Measurements from ENCODE around the gene COX20.
"Not testable (repeated sequence)": the region's sequence is repeated elsewhere in the genome, so short reads cannot be mapped to it uniquely, and the experiment has no call there.

Gene COX20

GRCh38 chr1:244835276-244836134, at the start of gene COX20:
COX20 (plus strand) TSS chr1:244835658; CDS start chr1:244835715, 57 bp downstream.
- no peak for DNase-seq

- DNase-seq: no peak
These were observed 46.8 kb upstream of the COX20 start for GRCh38 chr1:244788493-244789275.

- DNase-seq: no peak
These were observed 46.2 kb upstream of the COX20 start for GRCh38 chr1:244789276-244789580.

DNA sequence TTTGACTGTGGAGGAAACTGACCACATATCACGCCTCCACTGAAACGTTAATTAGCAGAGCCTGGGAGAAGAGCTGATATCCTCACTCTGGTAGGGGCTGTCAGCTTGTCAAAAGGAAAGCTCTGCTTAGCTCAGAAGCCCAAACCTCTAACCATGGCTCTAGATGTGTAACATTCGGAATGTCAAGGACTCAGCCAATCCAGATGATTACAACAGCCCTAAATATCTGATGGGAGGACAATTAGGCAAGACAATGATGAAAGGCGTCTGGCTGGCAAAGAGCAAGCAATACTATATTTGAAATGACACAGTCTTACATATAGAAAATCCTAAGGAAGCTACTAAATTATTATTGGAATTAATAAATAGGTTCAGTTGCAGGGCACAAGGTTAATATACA, 45.7 kb upstream of the COX20 start:
- no peak for DNase-seq

DNA sequence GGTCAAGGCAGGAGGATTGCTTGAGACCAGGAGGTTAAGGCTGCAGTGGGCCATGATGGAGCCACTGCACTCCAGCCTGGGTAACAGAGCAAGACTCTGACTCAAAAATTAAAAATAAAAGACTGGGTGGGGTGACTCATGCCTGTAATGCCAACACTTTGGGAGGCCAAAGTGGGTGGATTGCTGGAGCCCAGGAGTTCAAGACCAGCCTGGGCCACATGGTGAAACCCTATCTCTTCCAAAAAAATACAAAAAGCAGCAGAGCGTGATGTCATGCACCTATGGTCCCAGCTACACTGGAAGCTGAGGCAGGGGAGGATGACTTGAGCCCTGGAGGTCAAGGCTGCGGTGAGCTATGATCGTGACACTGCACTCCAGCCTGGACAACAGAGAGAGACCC, 44.4 kb upstream of the COX20 start:
- no peak for DNase-seq

DNA sequence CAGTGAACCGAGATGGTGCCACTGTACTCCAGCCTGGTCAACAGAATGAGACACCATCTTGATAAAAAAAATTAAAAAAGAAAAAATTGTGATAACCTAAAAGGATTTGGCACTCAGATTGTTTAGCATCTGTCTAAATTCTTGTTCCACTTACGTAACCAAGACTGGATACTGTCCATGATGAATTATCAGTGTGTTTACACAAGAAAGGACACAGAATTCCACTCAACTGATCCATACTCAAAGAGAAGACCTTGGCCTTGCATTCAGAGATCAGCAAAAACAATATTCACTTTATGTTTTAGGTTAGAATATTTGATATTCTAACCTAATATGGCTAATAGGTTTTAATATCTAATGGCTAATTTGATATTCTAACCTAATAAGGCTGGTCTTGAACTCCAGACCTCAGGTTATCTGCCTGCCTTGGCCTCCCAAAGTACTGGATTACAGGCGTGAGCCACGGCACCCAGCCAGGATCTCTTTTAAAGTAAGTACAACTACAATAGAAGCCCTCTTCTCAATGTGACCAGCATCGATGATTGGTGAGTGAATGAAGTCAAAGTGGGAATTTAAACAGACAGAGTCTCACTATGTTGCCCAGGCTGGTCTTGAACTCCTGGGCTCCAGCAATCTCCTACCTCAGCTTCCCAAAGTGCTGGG, 43.1 kb upstream of the COX20 start:
- no peak for DNase-seq

GRCh38 chr1:244794071-244794470, 41.4 kb upstream of the COX20 start:
- no peak for DNase-seq

- not testable (repeated sequence) for DNase-seq
These were observed 40.9 kb upstream of the COX20 start for GRCh38 chr1:244794516-244794915.

- DNase-seq: peak; percentile 28
These were observed 38.6 kb upstream of the COX20 start for GRCh38 chr1:244796719-244797406.

DNA sequence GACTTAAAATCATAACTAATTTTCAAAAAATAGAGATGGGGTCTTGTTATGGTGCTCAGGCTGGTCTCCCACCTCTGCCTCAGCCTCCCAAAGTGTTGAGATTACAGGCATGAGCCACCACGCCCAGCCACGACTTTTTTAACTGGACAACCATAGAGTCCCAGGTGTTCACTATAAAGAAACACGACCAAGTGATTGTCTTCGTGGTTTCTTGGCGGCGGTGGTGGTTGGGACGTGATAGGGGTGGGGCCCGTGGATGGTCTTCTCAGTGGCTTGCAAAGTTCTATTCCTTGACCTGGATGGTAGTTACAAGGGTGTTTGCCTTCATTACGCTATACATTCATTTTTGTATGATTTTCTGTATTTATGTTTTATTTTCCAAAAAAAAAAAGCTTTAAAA, 34.6 kb upstream of the COX20 start:
- no peak for DNase-seq

GRCh38 chr1:244801246-244801645, 34.2 kb upstream of the COX20 start:
- peak; percentile 2 for DNase-seq

DNA sequence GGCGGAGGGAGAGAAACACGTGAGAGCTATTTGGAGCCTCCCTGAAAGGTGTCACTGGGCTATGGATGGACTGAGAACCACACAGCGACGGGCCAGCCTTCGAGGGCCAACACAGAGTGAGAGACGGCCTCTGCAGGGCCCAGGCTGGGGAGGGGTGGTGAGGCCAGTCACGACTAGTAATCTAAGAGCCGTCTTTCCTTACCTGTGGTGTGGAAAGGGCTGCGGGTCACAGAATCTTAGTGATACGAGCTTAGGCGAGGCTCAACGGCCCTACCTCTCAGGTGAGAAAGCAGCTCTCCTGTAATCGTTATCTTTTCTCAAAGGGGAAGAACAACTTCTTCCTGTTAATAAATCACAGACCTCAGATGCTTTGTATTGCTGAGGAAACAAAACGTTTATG, 33.4 kb upstream of the COX20 start:
- no peak for DNase-seq

GRCh38 chr1:244802556-244803239, 32.8 kb upstream of the COX20 start:
- DNase-seq: no peak

- DNase-seq: no peak
These were observed 30.6 kb upstream of the COX20 start for GRCh38 chr1:244804841-244805240.

GRCh38 chr1:244807138-244807537, 28.3 kb upstream of the COX20 start:
- no peak for DNase-seq

GRCh38 chr1:244810221-244810620, 25.2 kb upstream of the COX20 start:
- DNase-seq: no peak

GRCh38 chr1:244813327-244813726, 22.1 kb upstream of the COX20 start:
- no peak for DNase-seq

GRCh38 chr1:244815600-244816099, 19.8 kb upstream of the COX20 start:
- DNase-seq: no peak

DNA sequence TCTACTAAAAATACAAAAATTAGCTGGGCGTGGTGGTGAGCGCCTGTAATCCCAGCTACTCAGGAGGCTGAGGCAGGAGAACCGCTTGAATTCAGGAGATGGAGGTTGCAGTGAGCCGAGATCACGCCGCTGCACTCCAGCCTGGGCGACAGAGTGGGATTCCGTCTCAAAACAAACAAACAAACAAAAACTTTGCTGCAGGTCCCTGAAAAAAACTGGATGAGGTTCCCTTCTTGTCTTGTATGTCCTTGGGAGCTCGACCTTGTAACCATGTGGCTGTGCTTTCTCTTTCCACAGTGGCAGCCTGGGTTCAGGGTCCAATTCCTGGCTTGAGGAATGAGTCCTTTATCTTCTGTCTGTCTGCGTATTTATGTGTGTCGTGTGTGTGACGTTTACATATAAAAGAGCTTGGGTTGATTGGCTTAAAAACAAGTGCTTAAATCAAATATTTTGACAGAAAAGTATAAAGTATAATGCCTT, 18.0 kb upstream of the COX20 start:
- DNase-seq: no peak

DNA sequence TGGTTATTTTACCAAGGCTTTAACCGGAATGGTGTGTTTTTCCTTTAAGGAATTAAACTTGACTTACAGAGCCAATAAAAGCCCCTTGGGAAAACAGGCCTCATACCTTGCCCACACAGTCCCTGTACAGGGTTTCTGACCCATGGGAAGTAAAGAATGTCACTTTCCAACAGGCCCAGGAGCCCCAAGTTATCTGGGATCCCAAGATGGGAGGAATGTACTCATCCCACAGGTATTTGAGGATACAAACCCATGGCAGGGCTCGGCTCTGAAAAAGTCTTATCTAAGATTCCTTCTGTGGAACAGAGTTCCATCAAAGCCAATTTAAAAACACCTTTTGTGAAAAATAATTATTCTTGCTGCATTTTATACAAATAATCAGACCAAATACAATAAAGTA, 15.3 kb upstream of the COX20 start:
- no peak for DNase-seq

GRCh38 chr1:244821134-244821533, 14.3 kb upstream of the COX20 start:
- no peak for DNase-seq

- no peak for DNase-seq
These were observed 12.6 kb upstream of the COX20 start for GRCh38 chr1:244822878-244823277.
